SK-N-MC (cell line): Measurements from ENCODE around the gene PRKN.

Source experiments
- EZH2 ChIP-seq: fragments of 200-600 bp; sonication (generic); IDR thresholded peaks from one replicate; pipeline ENCODE4 v1.6.1; 2017; ENCODE audit warnings: antibody characterized with exemption
- FOXP2 ChIP-seq: optimal IDR thresholded peaks from 2 replicates; pipeline ENCODE3; 2011; ENCODE audit warnings: mild to moderate bottlenecking, moderate library complexity; ENCODE audit not compliant: insufficient read depth; ENCODE audit errors: extremely low read length, control extremely low read depth

GRCh38 chr6:161347988-161348627 lies 1379.5 kb downstream of the PRKN start:
- TF ChIP-seq EZH2 = no peak
- TF ChIP-seq FOXP2 = no peak
